SK-N-SH (cell line): ENCODE data around the gene TM9SF1. TPM values are rescaled to one million over a fixed set of nuclear protein-coding genes. Genes with fewer than 3 reads are reported as not detected.

Experiments
- CTCF ChIA-PET: fragments of 300-600, 350-600 bp; formaldehyde crosslinking; extraction: SDS; loops from one replicate; lab custom pipeline; 2021; lab: Yijun Ruan, JAX
- POLR2A ChIA-PET: fragments of 350-600 bp; sonication (Branson Sonifier 250); formaldehyde crosslinking; extraction: SDS; loops from one replicate; lab custom pipeline; 2020; ENCODE audit warnings: antibody characterized with exemption, inconsistent platforms; lab: Yijun Ruan, JAX
- DNase-seq: peaks from one replicate; pipeline ENCODE4 v3.0.0; 2012
- H2AFZ ChIP-seq: fragments of 200-600 bp; sonication (generic); 2 replicates; pipeline ENCODE4 v1.8.1; 2016; ENCODE audit warnings: antibody characterized with exemption, mild to moderate bottlenecking, low read depth
- H3F3A ChIP-seq: fragments of 200-600 bp; sonication (generic); replicated peaks from 2 replicates; pipeline ENCODE3; 2016; ENCODE audit warnings: antibody characterized with exemption, mild to moderate bottlenecking; ENCODE audit not compliant: insufficient read depth
- H3K27ac ChIP-seq, 2 experiments: fragments of 200-500 bp in 1 of 2; fragments of 200-600 bp in 1 of 2; sonication (Bioruptor generic) in 1 of 2; sonication (generic), shearing (Covaris generic) in 1 of 2; 2 replicates each; pipeline versions ENCODE4 v1.5.1 to v1.6.1; 2014 to 2016; ENCODE audit warnings: low read depth in 2 of 2, inconsistent platforms in 1 of 2, low read length in 1 of 2, mild to moderate bottlenecking in 1 of 2, mixed read lengths in 1 of 2
- H3K27me3 ChIP-seq: fragments of 200-600 bp; sonication (generic), shearing (Covaris generic); 2 replicates; pipeline ENCODE4 v1.6.1; 2016; ENCODE audit warnings: mixed run types; ENCODE audit not compliant: insufficient read depth
- H3K36me3 ChIP-seq, 2 experiments: fragments of 200-500 bp in 1 of 2; fragments of 200-600 bp in 1 of 2; sonication (Bioruptor generic) in 1 of 2; sonication (generic) in 1 of 2; replicated peaks in 1 of 2; 2 replicates each; pipeline versions ENCODE3 to v1.5.1; 2014 to 2016; ENCODE audit warnings: low read length in 1 of 2, mild to moderate bottlenecking in 1 of 2; ENCODE audit not compliant: insufficient read depth in 2 of 2, control insufficient read depth in 1 of 2
- H3K4me1 ChIP-seq, 2 experiments: fragments of 200-500 bp in 1 of 2; fragments of 200-600 bp in 1 of 2; sonication (Bioruptor generic) in 1 of 2; sonication (generic), shearing (Covaris generic) in 1 of 2; 2 replicates each; pipeline versions ENCODE4 v1.5.1 to v1.6.1; 2014 to 2016; ENCODE audit warnings: low read depth in 1 of 2, low read length in 1 of 2, mixed run types in 1 of 2; ENCODE audit not compliant: insufficient read depth in 2 of 2, control insufficient read depth in 1 of 2
- H3K4me2 ChIP-seq: fragments of 200-600 bp; sonication (generic), shearing (Covaris generic); 2 replicates; pipeline ENCODE4 v1.6.1; 2017; ENCODE audit warnings: mixed run types
- H3K4me3 ChIP-seq, 2 experiments: fragments of 200-500 bp in 1 of 2; fragments of 200-600 bp in 1 of 2; sonication (Bioruptor generic) in 1 of 2; sonication (generic), shearing (Covaris generic) in 1 of 2; 2 replicates each; pipeline versions ENCODE4 v1.5.1 to v1.8.1; 2014 to 2016; ENCODE audit warnings: low read depth in 2 of 2, inconsistent platforms in 1 of 2, low read length in 1 of 2, mild to moderate bottlenecking in 1 of 2, mixed read lengths in 1 of 2, moderate library complexity in 1 of 2
- H3K79me2 ChIP-seq: fragments of 200-600 bp; sonication (generic); 2 replicates; pipeline ENCODE4 v1.8.1; 2017; ENCODE audit warnings: mild to moderate bottlenecking; ENCODE audit not compliant: insufficient read depth
- H3K9ac ChIP-seq: fragments of 200-600 bp; sonication (generic); 2 replicates; pipeline ENCODE4 v1.6.1; 2017; ENCODE audit warnings: mixed run types
- H3K9me2 ChIP-seq: fragments of 200-600 bp; sonication (generic); 2 replicates; pipeline ENCODE4 v1.6.1; 2017; ENCODE audit warnings: mixed run types
- H3K9me3 ChIP-seq: fragments of 200-600 bp; sonication (generic); 2 replicates; pipeline ENCODE4 v1.6.1; 2017; ENCODE audit warnings: mixed run types, mild to moderate bottlenecking, moderate library complexity
- H4K20me1 ChIP-seq: fragments of 200-600 bp; sonication (generic); 2 replicates; pipeline ENCODE4 v1.6.1; 2017; ENCODE audit warnings: mild to moderate bottlenecking, mixed run types; ENCODE audit not compliant: insufficient read depth
- ELF1 ChIP-seq: IDR thresholded peaks from 2 replicates; pipeline ENCODE4 v1.4.0; 2012
- FOXM1 ChIP-seq: IDR thresholded peaks from 2 replicates; pipeline ENCODE4 v1.4.0; 2012; ENCODE audit warnings: low read depth, mild to moderate bottlenecking
- GATA2 ChIP-seq: sonication (generic); formaldehyde crosslinking; IDR thresholded peaks from 2 replicates; pipeline ENCODE4 v1.5.0; 2020; ENCODE audit warnings: mild to moderate bottlenecking, missing genetic modification reagents
- MAX ChIP-seq: IDR thresholded peaks from 2 replicates; pipeline ENCODE4 v1.4.0; 2012; ENCODE audit warnings: low read depth
- NFIC ChIP-seq: IDR thresholded peaks from 2 replicates; pipeline ENCODE4 v1.4.0; 2012; ENCODE audit warnings: borderline replicate concordance
- POLR2AphosphoS5 ChIP-seq: IDR thresholded peaks from 2 replicates; pipeline ENCODE4 v1.6.1; 2012; ENCODE audit warnings: low read depth, low read length
- RCOR1 ChIP-seq: fragments of 150-350 bp; IDR thresholded peaks from 2 replicates; pipeline ENCODE4 v1.6.1; 2017; ENCODE audit warnings: antibody characterized with exemption, low read length
- REST ChIP-seq: IDR thresholded peaks from 2 replicates; pipeline ENCODE4 v1.6.1; 2012; ENCODE audit warnings: mild to moderate bottlenecking, low read depth, low read length, moderate library complexity
- RXRA ChIP-seq: IDR thresholded peaks from 2 replicates; pipeline ENCODE4 v1.4.0; 2012; ENCODE audit warnings: low read depth, mild to moderate bottlenecking, borderline replicate concordance
- TAF1 ChIP-seq: IDR thresholded peaks from 2 replicates; pipeline ENCODE4 v1.6.1; 2012; ENCODE audit warnings: low read depth, mild to moderate bottlenecking, low read length, moderate library complexity, borderline replicate concordance
- TEAD4 ChIP-seq: IDR thresholded peaks from 2 replicates; pipeline ENCODE4 v1.4.0; 2012; ENCODE audit warnings: mild to moderate bottlenecking, borderline replicate concordance; ENCODE audit not compliant: insufficient read depth
- USF2 ChIP-seq: fragments of 150-350 bp; IDR thresholded peaks from 2 replicates; pipeline ENCODE4 v1.6.1; 2017; ENCODE audit warnings: antibody characterized with exemption, low read length, low read depth, borderline replicate concordance
- ZBTB33 ChIP-seq: IDR thresholded peaks from 2 replicates; pipeline ENCODE4 v1.4.0; 2012; ENCODE audit warnings: low read depth, borderline replicate concordance
- WGBS: methylation state at CpG from one replicate; pipeline ENCODE4 v1.1.6; 2017; ENCODE audit warnings: low lambda C conversion rate; 5-methylcytosine and 5-hydroxymethylcytosine counted together
- polyA plus RNA-seq, 3 experiments: library from polyadenylated mRNA; depleted of rRNA; stranded (reverse); fragments of >200 nt; gene quantifications; 2 replicates each; pipeline ENCODE4 v1.2.3, GENCODE V29; 2012

The TM9SF1 gene
- polyA plus RNA-seq, 1 of the 3 experiments (the other 2 are of a cell fraction) = 48.7 TPM

GRCh38 chr14:24206260-24207103 is 11.2 kb upstream of the TM9SF1 start:
- H3K4me2 ChIP-seq = no peak overlapping the region
- ChIA-PET CTCF (interaction anchor here (1.1 to 1.3 kb wide), 3 partner anchors 9 to 102 kb away, joined by 3 to 4 read pairs (median 4); partner anchors contain the start of genes CIDEB and MDP1), POLR2A (interaction anchor here (1.1 to 1.6 kb wide), 2 partner anchors 11 kb away, joined by 3 to 5 read pairs; partner anchors contain the start of gene TM9SF1)
- H3F3A ChIP-seq = no peaks in the 10 kb centered on the region
- H3K9me2 ChIP-seq = no peaks in the 10 kb centered on the region
- no peaks in the 10 kb centered on the region for H3K9me3 ChIP-seq
- no peaks in the 10 kb centered on the region for H4K20me1 ChIP-seq
- H3K36me3 ChIP-seq = peaks cover 53 to 60% of the 10 kb centered on the region in 2 experiments
- no peak for DNase-seq
- no peaks in the 10 kb centered on the region for H3K27me3 ChIP-seq
- no peak overlapping the region for H2AFZ ChIP-seq
- no peak overlapping the region for H3K27ac ChIP-seq
- TF ChIP-seq TAF1 = no peak
- TF ChIP-seq NFIC = no peak
- TF ChIP-seq USF2 = no peak
- TF ChIP-seq, all 33 proteins: peak for 0
- Histone ChIP-seq H3K79me2 (peaks cover 14% of the 10 kb centered on the region), H3K4me1 (no peaks in the 10 kb centered on the region; a peak in 1 of 4 replicates), H3K4me3 (no peak overlapping the region), H3K9ac (no peak overlapping the region)
- 96% methylated on average over 11 of the region's 11 CpGs for WGBS

- POLR2A ChIA-PET = interaction anchor here (1.6 kb wide), 1 partner anchor 9 kb away, joined by 5 read pairs; the partner anchor contains the start of gene TM9SF1
- no peaks in the 10 kb centered on the region for H3K4me1 ChIP-seq
- no peaks in the 10 kb centered on the region for H3F3A ChIP-seq
- peaks cover 17% of the 10 kb centered on the region; the same call in 1 of the 2 replicates for H3K79me2 ChIP-seq
- H3K27me3 ChIP-seq = no peaks in the 10 kb centered on the region
- H3K4me2 ChIP-seq = no peak overlapping the region
- H4K20me1 ChIP-seq = no peaks in the 10 kb centered on the region
- no peaks in the 10 kb centered on the region for H3K9me3 ChIP-seq
- CTCF ChIA-PET = interaction anchor here (1.8 kb wide), 1 partner anchor 43 kb away, joined by 4 read pairs; the partner anchor contains the start of gene IRF9
- no peaks in the 10 kb centered on the region for H3K9me2 ChIP-seq
- no peak overlapping the region for H3K9ac ChIP-seq
- peaks cover 35 to 57% of the 10 kb centered on the region in 2 experiments for H3K36me3 ChIP-seq
- no peak overlapping the region for H2AFZ ChIP-seq
- no peak overlapping the region for H3K27ac ChIP-seq
- DNase-seq = no peak
- no peak overlapping the region for H3K4me3 ChIP-seq
- WGBS = 96% methylated on average over 7 of the region's 7 CpGs
- no peak for TF ChIP-seq REST
- TF ChIP-seq ZBTB33 = no peak
- no peak for TF ChIP-seq FOXM1
- TF ChIP-seq MAX = no peak
- no peak for TF ChIP-seq USF2
- no peak for TF ChIP-seq GATA2
- TF ChIP-seq ELF1 = no peak
- TF ChIP-seq RCOR1 = no peak
- no peak for TF ChIP-seq RXRA
- no peak for TF ChIP-seq TEAD4
- no peak for TF ChIP-seq POLR2AphosphoS5
Observed at GRCh38 chr14:24204163-24205146, 9.2 kb upstream of the TM9SF1 start.
